Lower leg skin (tissue), 4 donors: ENCODE data around the gene DYRK1A. TPM values are rescaled to one million over a fixed set of nuclear protein-coding genes. Genes with fewer than 3 reads are reported as not detected.
"Not testable (repeated sequence)": the region's sequence is repeated elsewhere in the genome, so short reads cannot be mapped to it uniquely, and the experiment has no call there.

Source experiments
- DNase-seq, 2 donors: peaks; one replicate each; pipeline ENCODE4 v3.0.0-alpha.2; 2019; ENCODE audit warnings: low spot score in 2 of 2
- H3K4me3 ChIP-seq: fragments of 200-600 bp; sonication (generic); 2 replicates; pipeline ENCODE4 v1.5.1; 2017; ENCODE audit warnings: mild to moderate bottlenecking, low read depth; ENCODE audit not compliant: poor library complexity, severe bottlenecking
- POLR2A ChIP-seq, 2 donors: fragments of 450-650 bp; IDR thresholded peaks; one replicate each; pipeline ENCODE4 v1.6.1; 2016 to 2017; ENCODE audit warnings: antibody characterized with exemption in 2 of 2, mild to moderate bottlenecking in 1 of 2, moderate library complexity in 1 of 2
- WGBS, 2 donors: methylation state at CpG; one replicate each; pipeline ENCODE4 v1.1.5; 2018; 5-methylcytosine and 5-hydroxymethylcytosine counted together
- intact Hi-C: fragments of 100-400 bp; cut with DNase I; formaldehyde crosslinking; loops from one replicate; pipeline ENCODE4 v1.15.0; 2023; ENCODE audit warnings: low total_unique reads
- total RNA-seq, 4 donors: library from RNA; depleted of rRNA; stranded (reverse); fragments of >200 nt; gene quantifications; one replicate each; pipeline ENCODE4 v1.1.0, GENCODE V29; 2016
- TF ChIP-seq, protein P1 (sequence below), 3 donors: fragments of 450-650 bp; IDR thresholded peaks; one replicate each; pipeline ENCODE4 v1.5.1; 2016; ENCODE audit warnings: antibody characterized with exemption in 3 of 3, mild to moderate bottlenecking in 3 of 3, moderate library complexity in 2 of 3

The DYRK1A gene
- 10 to 100 TPM; 60.2 to 97.8 (median 79.8) TPM for total RNA-seq

DNA sequence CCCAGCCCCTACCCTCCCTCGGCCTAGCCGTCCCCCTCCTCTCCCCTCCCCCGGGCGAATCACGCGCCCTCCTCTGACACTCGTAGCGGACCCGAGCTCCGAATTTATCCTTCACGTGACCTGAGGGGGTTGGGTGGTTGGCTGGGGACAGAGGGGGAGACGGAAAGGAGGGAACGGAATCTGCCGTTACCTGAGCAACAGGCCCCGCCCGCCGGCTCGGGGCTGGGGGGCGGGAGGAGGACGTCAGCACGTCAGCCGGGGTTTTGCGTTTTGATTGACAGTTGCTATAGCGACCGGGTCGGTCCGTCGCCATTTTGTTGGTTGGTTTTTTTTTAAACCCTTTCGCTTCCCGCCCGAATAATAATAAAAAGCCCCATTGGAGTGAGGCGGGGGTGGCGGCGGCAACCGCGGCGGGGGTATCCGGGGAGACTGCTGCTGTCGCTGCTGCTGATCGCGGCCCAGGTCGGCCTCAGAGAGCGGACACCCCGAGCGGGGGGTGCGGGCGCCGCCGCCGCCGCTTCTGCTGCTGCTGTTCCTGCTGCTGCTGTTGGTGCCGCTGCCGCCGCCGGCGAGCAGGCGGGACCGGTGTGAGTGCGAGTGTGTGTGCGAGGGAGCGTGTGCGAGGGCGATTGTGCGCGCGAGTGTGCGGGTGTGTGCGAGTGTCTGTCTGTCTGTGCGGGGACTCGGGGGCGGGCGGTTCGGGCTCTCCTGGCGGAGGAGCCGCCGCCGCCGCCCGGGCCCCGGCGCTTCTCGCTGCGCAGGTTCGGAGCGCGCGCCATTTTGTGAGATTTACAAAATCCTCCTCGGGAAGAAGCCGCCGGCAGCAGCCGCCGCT, at the start of gene DYRK1A:
DYRK1A (plus strand) TSS at position 292 of the 835 bp plus-strand sequence. CDS start 53,602 bp downstream, outside the sequence.
- DNase-seq: peak; percentile 98 to 100
- intact Hi-C loops: no loop called here
- peak within 1 kb of the TSS; percentile 92 for H3K4me3 ChIP-seq
- 0 to 1% methylated on average over 43 to 47 of the region's 92 CpGs for WGBS, 2 donors
- no peak for TF ChIP-seq POLR2A (IDR thresholded peaks at IDR 0.05)
- TF ChIP-seq, protein P1, sequence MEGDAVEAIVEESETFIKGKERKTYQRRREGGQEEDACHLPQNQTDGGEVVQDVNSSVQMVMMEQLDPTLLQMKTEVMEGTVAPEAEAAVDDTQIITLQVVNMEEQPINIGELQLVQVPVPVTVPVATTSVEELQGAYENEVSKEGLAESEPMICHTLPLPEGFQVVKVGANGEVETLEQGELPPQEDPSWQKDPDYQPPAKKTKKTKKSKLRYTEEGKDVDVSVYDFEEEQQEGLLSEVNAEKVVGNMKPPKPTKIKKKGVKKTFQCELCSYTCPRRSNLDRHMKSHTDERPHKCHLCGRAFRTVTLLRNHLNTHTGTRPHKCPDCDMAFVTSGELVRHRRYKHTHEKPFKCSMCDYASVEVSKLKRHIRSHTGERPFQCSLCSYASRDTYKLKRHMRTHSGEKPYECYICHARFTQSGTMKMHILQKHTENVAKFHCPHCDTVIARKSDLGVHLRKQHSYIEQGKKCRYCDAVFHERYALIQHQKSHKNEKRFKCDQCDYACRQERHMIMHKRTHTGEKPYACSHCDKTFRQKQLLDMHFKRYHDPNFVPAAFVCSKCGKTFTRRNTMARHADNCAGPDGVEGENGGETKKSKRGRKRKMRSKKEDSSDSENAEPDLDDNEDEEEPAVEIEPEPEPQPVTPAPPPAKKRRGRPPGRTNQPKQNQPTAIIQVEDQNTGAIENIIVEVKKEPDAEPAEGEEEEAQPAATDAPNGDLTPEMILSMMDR (IDR thresholded peaks at IDR 0.05): no peak

DNA sequence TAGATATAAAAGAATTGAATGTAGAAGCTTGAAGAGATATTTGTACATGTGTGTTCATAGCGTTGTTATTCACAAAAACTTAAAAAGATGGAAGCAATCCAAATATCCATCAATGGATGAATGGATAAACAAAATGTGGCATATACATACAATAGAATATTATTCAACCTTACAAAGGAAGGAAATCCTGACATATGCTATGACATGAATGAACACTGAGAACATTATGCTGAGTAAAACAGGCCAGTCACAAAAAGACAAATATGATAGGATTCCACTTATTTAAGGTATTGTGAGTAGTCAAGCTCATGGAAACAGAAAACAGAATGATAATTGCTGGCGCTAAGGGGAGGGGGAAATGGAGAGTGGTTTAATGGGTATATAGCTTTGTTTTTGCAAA, 47.0 kb upstream of the DYRK1A start:
- intact Hi-C loops: no loop called here
- DNase-seq: no peak
- no peak overlapping the region for H3K4me3 ChIP-seq
- WGBS, 2 donors: 81 to 84% methylated on average over 2 of the region's 2 CpGs
- TF ChIP-seq, protein P1 (IDR thresholded peaks at IDR 0.05): no peak
- TF ChIP-seq POLR2A (IDR thresholded peaks at IDR 0.05): no peak

DNA sequence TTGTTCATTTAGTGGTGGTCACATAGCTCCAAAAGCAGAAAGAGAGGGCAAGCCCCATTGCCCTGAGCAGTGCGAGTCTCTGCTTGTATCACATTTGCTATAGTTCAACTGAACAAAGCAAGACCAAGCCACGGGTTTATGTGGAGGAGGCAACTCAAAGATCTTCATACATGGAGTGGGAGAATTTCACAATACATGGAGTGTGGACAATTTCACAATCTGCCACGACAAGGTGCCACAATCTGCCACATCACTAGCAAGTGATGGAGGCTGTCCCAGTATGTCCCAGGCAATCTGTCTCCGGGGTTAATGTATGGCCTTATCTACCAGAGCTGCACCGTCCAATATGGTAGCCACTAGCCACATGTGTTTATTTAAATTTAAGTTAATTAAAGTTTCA, 44.5 kb upstream of the DYRK1A start:
- 69 to 72% methylated on average over 5 of the region's 5 CpGs for WGBS, 2 donors
- intact Hi-C loops: no loop called here
- no peak overlapping the region for H3K4me3 ChIP-seq
- DNase-seq: no peak
- TF ChIP-seq, protein P1 (IDR thresholded peaks at IDR 0.05): no peak
- TF ChIP-seq POLR2A (IDR thresholded peaks at IDR 0.05): no peak

DNA sequence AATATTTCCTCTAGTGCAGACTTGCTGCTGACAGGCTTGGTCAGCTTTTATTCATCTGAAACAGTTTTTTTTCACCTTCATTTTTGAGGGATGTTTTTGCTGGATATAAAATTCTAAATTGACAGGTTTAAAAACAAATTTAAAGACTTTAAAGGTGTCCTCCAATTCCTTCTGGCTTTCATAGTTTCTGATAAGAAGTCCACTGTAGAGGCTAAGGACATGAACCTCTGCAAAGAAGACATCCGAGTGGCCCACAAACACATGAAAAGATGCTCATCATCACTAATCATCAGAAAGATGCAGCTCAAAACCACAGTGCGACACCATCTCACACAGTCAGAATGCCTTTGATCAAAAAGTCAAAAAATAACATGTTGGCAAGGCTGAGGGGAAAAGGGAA, 42.0 kb upstream of the DYRK1A start:
- TF ChIP-seq, protein P1 (IDR thresholded peaks at IDR 0.05): no peak
- no peak for TF ChIP-seq POLR2A (IDR thresholded peaks at IDR 0.05)
- WGBS, 2 donors: 88 to 92% methylated on average over 2 of the region's 2 CpGs

DNA sequence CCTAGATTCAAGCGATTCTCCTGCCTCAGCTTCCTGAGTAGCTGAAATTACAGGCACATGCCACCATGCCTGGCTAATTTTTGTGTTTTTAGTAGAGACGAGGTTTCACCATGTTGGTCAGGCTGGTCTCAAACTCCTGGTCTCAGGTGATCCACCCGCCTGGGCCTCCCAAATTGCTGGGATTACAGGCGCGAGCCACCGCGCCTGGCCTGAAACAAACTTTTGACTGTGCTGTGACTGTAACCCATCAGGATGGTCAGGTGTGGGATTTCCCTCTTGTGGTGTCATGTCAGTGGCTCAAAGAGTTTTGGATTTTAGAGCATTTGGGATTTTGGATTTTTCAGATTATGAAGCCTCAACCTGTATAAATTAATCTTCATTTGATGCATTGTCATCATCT, 38.4 kb upstream of the DYRK1A start:
- H3K4me3 ChIP-seq, DNase-seq, intact Hi-C loops: not testable (repeated sequence)
- 83 to 91% methylated on average over 7 of the region's 7 CpGs for WGBS, 2 donors

More for the DNA sequence above, 42.0 kb upstream of the DYRK1A start:
- no peak overlapping the region for H3K4me3 ChIP-seq
- intact Hi-C loops: no loop called here
- DNase-seq: no peak

DNA sequence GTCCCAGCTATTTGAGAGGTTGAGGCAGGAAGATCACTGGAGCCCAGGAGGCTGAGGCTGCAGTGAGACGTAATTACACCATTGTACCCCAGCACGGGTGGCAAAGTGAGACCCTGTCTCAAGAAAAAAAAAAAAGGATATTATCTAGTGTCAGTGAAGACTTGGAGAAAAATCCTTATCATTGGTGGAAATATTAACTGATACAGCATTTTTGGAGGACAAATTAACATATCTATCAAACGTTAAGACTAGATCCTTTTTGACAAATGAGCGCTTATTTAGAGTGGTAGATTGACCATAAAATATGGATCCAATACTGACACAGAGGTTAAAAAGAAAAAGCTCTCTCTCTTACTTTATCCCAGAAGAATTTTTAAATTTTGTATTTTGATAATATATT, 35.2 kb upstream of the DYRK1A start:
- no peak overlapping the region for H3K4me3 ChIP-seq
- intact Hi-C loops: no loop called here
- TF ChIP-seq, protein P1 (IDR thresholded peaks at IDR 0.05): no peak
- TF ChIP-seq POLR2A (IDR thresholded peaks at IDR 0.05): no peak
- WGBS, 2 donors: 81 to 85% methylated on average over 4 of the region's 4 CpGs
- DNase-seq: no peak
